Large intestine (tissue), 3 donors: ENCODE results near the gene FURIN. TPM values are rescaled to one million over a fixed set of nuclear protein-coding genes. Genes with fewer than 3 reads are reported as not detected.
"Not testable (repeated sequence)": the region's sequence is repeated elsewhere in the genome, so short reads cannot be mapped to it uniquely, and the experiment has no call there.

Experiments
- DNase-seq, 2 donors: peaks; one replicate each; pipeline versions ENCODE4 v3.0.0 to v3.0.0-alpha.2; 2013
- H3K27ac ChIP-seq: one replicate; pipeline ENCODE4 v1.5.1; 2013; ENCODE audit warnings: low read length
- H3K27me3 ChIP-seq: 2 replicates; pipeline ENCODE4 v1.6.1; 2013; ENCODE audit warnings: low read length; ENCODE audit not compliant: control insufficient read depth, insufficient read depth
- H3K36me3 ChIP-seq: 2 replicates; pipeline ENCODE4 v1.6.1; 2013; ENCODE audit warnings: low read length; ENCODE audit not compliant: control insufficient read depth, insufficient read depth
- H3K4me1 ChIP-seq: one replicate; pipeline ENCODE4 v1.6.1; 2013; ENCODE audit warnings: low read length; ENCODE audit not compliant: control insufficient read depth, insufficient read depth
- H3K4me3 ChIP-seq: one replicate; pipeline ENCODE4 v1.5.1; 2013; ENCODE audit warnings: low read length
- H3K9me3 ChIP-seq: one replicate; pipeline ENCODE4 v1.6.1; 2013; ENCODE audit warnings: mild to moderate bottlenecking, low read depth, low read length, moderate library complexity; ENCODE audit not compliant: control insufficient read depth
- WGBS: methylation state at CpG from one replicate; pipeline ENCODE4 v1.1.5; 2013; ENCODE audit warnings: low lambda C conversion rate; ENCODE audit not compliant: insufficient coverage; 5-methylcytosine and 5-hydroxymethylcytosine counted together
- polyA plus RNA-seq: library from polyadenylated mRNA; unstranded; fragments of 120-200 nt; gene quantifications from one replicate; pipeline ENCODE4 v1.2.1, GENCODE V29; 2013

Gene FURIN
- polyA plus RNA-seq, 1 donor = 91.6 TPM

GRCh38 chr15:90909449-90909848 lies 41.1 kb downstream of the FURIN start:
- H3K4me3 ChIP-seq, H3K4me1 ChIP-seq, H3K27me3 ChIP-seq, H3K27ac ChIP-seq, DNase-seq, H3K9me3 ChIP-seq: not testable (repeated sequence)
- H3K36me3 ChIP-seq = peaks cover 86% of the 10 kb centered on the region
- no CpG with 5 or more reads among the region's 11 CpGs for WGBS

- H3K36me3 ChIP-seq = peaks cover 88% of the 10 kb centered on the region
Observed at GRCh38 chr15:90909976-90910375, 41.6 kb downstream of the FURIN start.

DNA sequence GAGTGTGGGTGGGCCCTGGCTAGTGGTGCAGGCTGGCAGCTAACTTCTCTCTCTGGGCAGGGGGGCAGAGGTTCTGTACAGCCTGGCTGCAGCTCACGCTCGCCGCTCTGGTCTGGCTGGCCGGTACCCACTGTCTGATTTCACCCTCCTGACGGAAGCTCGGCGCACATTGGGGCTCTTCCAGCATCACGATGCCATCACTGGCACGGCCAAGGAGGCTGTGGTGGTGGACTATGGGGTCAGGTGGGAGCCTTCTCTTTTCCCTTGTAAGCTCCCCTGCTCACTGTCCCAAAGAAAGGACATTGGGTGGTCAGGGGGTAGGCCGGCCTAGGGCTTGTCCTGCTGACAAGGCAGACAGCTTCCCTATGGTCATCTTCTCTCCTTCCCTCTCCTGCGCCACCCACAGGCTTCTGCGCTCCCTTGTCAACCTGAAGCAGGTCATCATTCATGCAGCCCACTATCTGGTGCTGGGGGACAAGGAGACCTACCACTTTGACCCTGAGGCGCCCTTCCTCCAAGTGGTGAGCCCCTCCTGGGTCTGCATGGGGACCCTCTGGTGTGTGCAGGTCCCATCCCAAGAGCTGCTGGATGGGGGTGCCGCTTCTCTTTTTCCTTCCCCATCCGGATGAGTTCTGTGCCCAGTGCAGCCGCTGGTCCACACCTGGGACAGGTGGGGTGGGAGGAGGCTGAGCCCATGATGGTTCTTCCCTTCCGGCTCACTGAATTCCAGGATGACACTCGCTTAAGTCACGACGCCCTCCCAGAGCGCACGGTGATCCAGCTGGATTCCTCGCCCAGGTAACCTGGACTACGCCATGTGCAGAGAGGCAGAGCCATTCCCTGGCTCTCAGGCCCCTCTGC lies 42.3 kb downstream of the FURIN start:
- H3K27me3 ChIP-seq = no peaks in the 10 kb centered on the region
- H3K4me3 ChIP-seq = no peak overlapping the region
- no peak overlapping the region for H3K27ac ChIP-seq
- no peaks in the 10 kb centered on the region for H3K9me3 ChIP-seq
- H3K4me1 ChIP-seq = no peaks in the 10 kb centered on the region
- DNase-seq = no peak
- H3K36me3 ChIP-seq = peaks cover 86% of the 10 kb centered on the region
- WGBS = no CpG with 5 or more reads among the region's 24 CpGs

More at GRCh38 chr15:90909976-90910375, 41.6 kb downstream of the FURIN start:
- no peak overlapping the region for H3K4me3 ChIP-seq
- no peak for DNase-seq
- no peaks in the 10 kb centered on the region for H3K4me1 ChIP-seq
- no peak overlapping the region for H3K27ac ChIP-seq
- H3K27me3 ChIP-seq = no peaks in the 10 kb centered on the region
- no CpG with 5 or more reads among the region's 8 CpGs for WGBS
- no peaks in the 10 kb centered on the region for H3K9me3 ChIP-seq

- no peak overlapping the region for H3K4me3 ChIP-seq
- H3K4me1 ChIP-seq = no peaks in the 10 kb centered on the region
- no peaks in the 10 kb centered on the region for H3K27me3 ChIP-seq
- H3K9me3 ChIP-seq = no peaks in the 10 kb centered on the region
- DNase-seq = no peak
- peaks cover 86% of the 10 kb centered on the region for H3K36me3 ChIP-seq
- no peak overlapping the region for H3K27ac ChIP-seq
- WGBS = no CpG with 5 or more reads among the region's 19 CpGs
Observed at GRCh38 chr15:90911302-90911623, 42.9 kb downstream of the FURIN start.

DNA sequence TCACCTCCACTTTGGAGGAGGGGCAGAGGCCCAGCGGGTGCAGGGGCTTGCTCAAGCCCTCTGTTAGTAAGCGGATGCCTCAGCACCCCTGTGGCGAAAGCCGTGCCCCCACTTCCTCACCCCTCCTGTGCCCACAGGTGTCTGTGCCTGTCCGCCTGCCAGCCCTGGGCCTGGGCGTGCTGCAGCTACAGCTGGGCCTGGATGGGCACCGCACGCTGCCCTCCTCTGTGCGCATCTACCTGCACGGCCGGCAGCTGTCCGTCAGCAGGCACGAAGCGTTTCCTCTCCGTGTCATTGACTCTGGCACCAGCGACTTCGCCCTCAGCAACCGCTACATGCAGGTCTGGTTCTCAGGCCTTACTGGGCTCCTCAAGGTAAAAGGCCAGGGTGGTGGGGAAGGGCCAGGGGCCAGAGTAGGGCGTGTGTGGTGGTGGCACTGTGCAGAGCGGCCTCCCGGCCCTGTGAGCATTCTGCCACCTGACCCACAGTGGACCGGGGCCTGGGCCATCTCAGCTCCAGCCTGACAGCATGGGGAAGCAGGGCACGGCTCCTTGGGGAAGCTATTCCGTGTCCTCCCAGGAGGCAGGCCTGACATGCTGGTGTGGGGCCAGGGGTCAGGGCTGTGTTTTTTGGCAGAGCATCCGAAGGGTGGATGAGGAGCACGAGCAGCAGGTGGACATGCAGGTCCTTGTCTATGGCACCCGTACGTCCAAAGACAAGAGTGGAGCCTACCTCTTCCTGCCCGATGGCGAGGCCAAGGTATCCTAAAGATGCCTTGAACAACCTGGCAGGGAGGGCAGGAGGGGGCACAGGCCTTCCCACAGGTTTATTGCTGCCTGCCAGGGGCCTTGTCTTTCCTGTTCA lies 43.8 kb downstream of the FURIN start:
- H3K36me3 ChIP-seq = peaks cover 85% of the 10 kb centered on the region

DNA sequence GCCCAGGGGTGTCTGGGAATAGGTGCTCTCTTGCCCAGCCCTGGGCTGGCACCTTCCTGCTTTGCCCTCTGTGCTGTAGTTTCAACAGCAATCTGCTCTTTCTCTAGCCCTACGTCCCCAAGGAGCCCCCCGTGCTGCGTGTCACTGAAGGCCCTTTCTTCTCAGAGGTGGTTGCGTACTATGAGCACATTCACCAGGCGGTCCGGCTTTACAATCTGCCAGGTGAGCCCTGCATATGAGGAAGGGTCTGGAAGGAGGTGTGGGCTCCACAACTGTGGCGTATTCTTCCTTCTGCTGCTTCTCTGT lies 44.3 kb downstream of the FURIN start:
- no peaks in the 10 kb centered on the region for H3K27me3 ChIP-seq
- H3K27ac ChIP-seq = no peak overlapping the region
- no CpG with 5 or more reads among the region's 7 CpGs for WGBS
- DNase-seq = no peak
- no peak overlapping the region for H3K4me3 ChIP-seq
- no peaks in the 10 kb centered on the region for H3K9me3 ChIP-seq
- peaks cover 85% of the 10 kb centered on the region for H3K36me3 ChIP-seq
- H3K4me1 ChIP-seq = no peaks in the 10 kb centered on the region

More for the DNA sequence above, 43.8 kb downstream of the FURIN start:
- no peaks in the 10 kb centered on the region for H3K9me3 ChIP-seq
- H3K27ac ChIP-seq = no peak overlapping the region
- no peak for DNase-seq
- WGBS = no CpG with 5 or more reads among the region's 30 CpGs
- H3K4me3 ChIP-seq = no peak overlapping the region
- no peaks in the 10 kb centered on the region for H3K27me3 ChIP-seq
- no peaks in the 10 kb centered on the region for H3K4me1 ChIP-seq

DNA sequence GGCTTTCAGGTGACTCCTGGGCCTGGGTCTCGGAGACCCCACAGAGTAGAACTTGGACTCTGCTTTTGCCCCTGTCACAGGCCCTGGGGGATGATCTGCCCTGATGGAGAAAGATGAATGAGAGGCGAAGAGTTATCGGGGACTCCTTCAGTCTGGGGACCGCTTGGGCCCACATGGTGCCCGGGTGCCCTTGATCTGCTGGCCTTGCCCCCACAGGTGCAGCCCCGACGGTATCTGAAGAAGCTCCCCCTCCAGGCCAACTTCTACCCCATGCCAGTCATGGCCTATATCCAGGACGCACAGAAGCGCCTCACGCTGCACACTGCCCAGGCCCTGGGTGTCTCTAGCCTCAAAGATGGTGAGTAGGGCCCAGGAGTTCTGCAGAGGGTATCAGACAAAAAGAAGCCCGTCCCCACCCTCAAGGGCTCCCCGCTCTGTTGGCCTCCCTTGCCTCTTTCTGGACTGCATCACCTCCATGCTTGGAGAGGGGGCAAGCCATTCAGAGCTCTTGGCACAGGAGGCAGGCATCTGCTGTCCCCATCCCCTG lies 45.1 kb downstream of the FURIN start:
- Histone ChIP-seq H3K9me3 (no peaks in the 10 kb centered on the region), H3K27me3 (no peaks in the 10 kb centered on the region), H3K4me3 (no peak overlapping the region), H3K4me1 (no peaks in the 10 kb centered on the region), H3K36me3 (peaks cover 87% of the 10 kb centered on the region), H3K27ac (no peak overlapping the region)
- DNase-seq = no peak
- no CpG with 5 or more reads among the region's 12 CpGs for WGBS

DNA sequence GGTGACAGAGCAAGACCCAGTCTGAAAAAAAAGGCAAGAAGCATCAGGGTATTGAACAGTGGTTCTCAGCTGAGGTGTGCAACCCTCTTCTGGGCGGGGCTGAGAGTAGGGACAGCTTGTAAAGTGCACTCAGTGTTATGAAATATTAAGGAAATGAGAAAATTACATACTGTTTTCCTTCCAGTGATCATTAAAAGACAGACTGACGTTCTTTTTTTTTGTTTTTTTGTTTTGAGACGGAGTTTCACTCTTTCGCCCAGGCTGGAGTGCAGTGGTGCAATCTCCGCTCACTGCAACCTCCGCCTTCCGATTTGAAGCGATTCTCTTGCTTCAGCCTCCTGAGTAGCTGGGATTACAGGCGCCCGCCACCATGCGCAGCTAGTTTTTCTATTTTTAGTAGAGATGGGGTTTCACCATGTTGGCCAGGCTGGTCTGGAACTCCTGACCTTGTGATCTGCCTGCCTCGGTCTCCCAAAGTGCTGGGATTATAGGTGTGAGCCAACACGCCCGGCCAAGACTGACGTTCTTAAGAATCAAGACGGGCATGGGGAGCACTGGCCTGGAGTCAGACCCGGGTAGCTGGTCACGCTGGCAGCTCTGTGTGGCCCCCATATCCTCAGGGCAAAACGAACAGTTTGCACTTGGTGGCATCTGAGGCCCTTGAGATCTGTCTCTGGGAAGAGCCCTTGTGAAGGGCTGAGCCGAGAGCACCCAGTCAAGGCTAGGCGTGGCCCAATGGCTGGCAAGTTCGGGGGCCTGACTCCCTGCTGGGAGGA lies 46.1 kb downstream of the FURIN start:
- H3K27me3 ChIP-seq = no peaks in the 10 kb centered on the region
- H3K4me3 ChIP-seq = no peak overlapping the region
- H3K4me1 ChIP-seq = no peaks in the 10 kb centered on the region
- DNase-seq = no peak
- H3K36me3 ChIP-seq = peaks cover 86% of the 10 kb centered on the region
- no peak overlapping the region for H3K27ac ChIP-seq
- no CpG with 5 or more reads among the region's 22 CpGs for WGBS
- no peaks in the 10 kb centered on the region for H3K9me3 ChIP-seq

DNA sequence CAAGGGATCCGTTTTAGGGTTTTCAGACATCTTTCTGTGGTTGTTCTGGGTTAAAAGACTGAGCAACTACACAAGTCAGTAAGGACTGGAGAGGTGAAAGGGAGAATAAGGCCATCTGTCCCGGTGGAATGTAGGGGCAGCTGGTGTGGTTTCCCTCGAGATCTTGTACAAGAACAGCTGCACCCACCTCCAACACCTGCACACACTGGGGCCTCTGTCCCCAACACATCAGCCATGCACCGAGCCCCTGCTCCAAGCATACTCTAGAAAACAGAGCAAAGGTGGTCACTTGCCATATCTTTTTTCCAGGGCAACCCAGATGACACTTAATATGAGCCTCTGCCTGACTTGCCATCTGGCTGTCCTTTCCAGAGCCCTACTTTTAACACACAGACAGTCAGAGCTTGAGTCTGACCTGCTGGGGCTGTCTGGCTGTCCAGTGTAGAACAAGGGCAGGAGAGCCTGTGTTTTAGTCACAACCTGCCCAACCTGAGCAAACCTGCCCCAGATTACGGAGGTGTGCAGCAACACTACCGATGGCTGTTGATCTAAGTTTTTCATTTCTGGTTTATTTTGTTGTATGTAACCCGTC lies 46.9 kb downstream of the FURIN start:
- H3K4me1 ChIP-seq = no peaks in the 10 kb centered on the region
- H3K36me3 ChIP-seq = peaks cover 87% of the 10 kb centered on the region
- no CpG with 5 or more reads among the region's 7 CpGs for WGBS
- no peak overlapping the region for H3K4me3 ChIP-seq
- H3K27ac ChIP-seq = no peak overlapping the region
- no peaks in the 10 kb centered on the region for H3K9me3 ChIP-seq
- H3K27me3 ChIP-seq = no peaks in the 10 kb centered on the region
- no peak for DNase-seq
